H1 (cell line): ENCODE measurements around the gene NYAP2. TPM values are rescaled to one million over a fixed set of nuclear protein-coding genes. Genes with fewer than 3 reads are reported as not detected.

Experiments
- CTCF ChIA-PET: fragments of 300-600 bp; sonication (Branson Sonifier 250); formaldehyde crosslinking; loops from one replicate; lab custom pipeline; 2021; ENCODE audit not compliant: partially characterized antibody; lab: Charles Lee
- POLR2A ChIA-PET: fragments of 300-600 bp; sonication (Branson Sonifier 250); formaldehyde crosslinking; loops from one replicate; lab custom pipeline; 2021; ENCODE audit warnings: inconsistent platforms; ENCODE audit not compliant: partially characterized antibody; lab: Charles Lee
- DNase-seq, 2 experiments: peaks; one replicate each; pipeline versions ENCODE4 v3.0.0 to v3.0.0-alpha.2; 2010 to 2022; ENCODE audit warnings: low spot score in 2 of 2, low read depth in 1 of 2, mixed read lengths in 1 of 2
- FAIRE-seq: peaks from 2 replicates; lab custom pipeline; 2011; peaks lifted over from hg19 to GRCh38; lab: Jason Lieb, UNC
- H2AFZ ChIP-seq: 2 replicates; pipeline ENCODE4 v1.8.1; 2012; ENCODE audit warnings: low read length, inconsistent platforms
- H2AK5ac ChIP-seq: 2 replicates; pipeline ENCODE4 v1.6.1; 2013; ENCODE audit warnings: low read depth, low read length
- H2BK120ac ChIP-seq: replicated peaks from 2 replicates; pipeline ENCODE3; 2013; ENCODE audit warnings: low read depth, low read length, inconsistent platforms
- H2BK12ac ChIP-seq: 2 replicates; pipeline ENCODE4 v1.6.1; 2013; ENCODE audit warnings: low read depth, low read length
- H2BK15ac ChIP-seq: 2 replicates; pipeline ENCODE4 v1.6.1; 2013; ENCODE audit warnings: low read length
- H2BK20ac ChIP-seq: 2 replicates; pipeline ENCODE4 v1.6.1; 2013; ENCODE audit warnings: low read length
- H2BK5ac ChIP-seq: 2 replicates; pipeline ENCODE4 v1.6.1; 2013; ENCODE audit warnings: low read depth, low read length
- H3K14ac ChIP-seq: 2 replicates; pipeline ENCODE4 v1.6.1; 2013; ENCODE audit warnings: inconsistent platforms; ENCODE audit not compliant: insufficient read length
- H3K18ac ChIP-seq: 2 replicates; pipeline ENCODE4 v1.6.1; 2013; ENCODE audit warnings: low read length; ENCODE audit errors: extremely low read depth
- H3K23ac ChIP-seq: 2 replicates; pipeline ENCODE4 v1.6.1; 2013; ENCODE audit warnings: inconsistent platforms; ENCODE audit not compliant: insufficient read length
- H3K23me2 ChIP-seq: 2 replicates; pipeline ENCODE4 v1.6.1; 2013; ENCODE audit warnings: low read depth, low read length
- H3K27ac ChIP-seq: 2 replicates; pipeline ENCODE4 v1.6.1; 2011; ENCODE audit warnings: low read depth, low read length, inconsistent platforms
- H3K27me3 ChIP-seq, 4 experiments: replicated peaks in 1 of 4; 1 replicate in 1 of 4; 2 replicates in 3 of 4; pipeline versions ENCODE4 v1.6.1 to v1.8.1; 2011 to 2013; ENCODE audit warnings: low read length in 3 of 4, mild to moderate bottlenecking in 3 of 4, inconsistent platforms in 2 of 4, mixed read lengths in 2 of 4, moderate library complexity in 1 of 4; ENCODE audit not compliant: control insufficient read depth in 3 of 4, insufficient read depth in 3 of 4; ENCODE audit errors: extremely low read depth in 1 of 4
- H3K36me3 ChIP-seq, 4 experiments: 2 replicates each; pipeline versions ENCODE4 v1.6.1 to v1.8.1; 2011 to 2013; ENCODE audit warnings: mild to moderate bottlenecking in 4 of 4, low read length in 3 of 4, moderate library complexity in 2 of 4, control low read depth in 1 of 4, inconsistent platforms in 1 of 4; ENCODE audit not compliant: insufficient read depth in 4 of 4, control insufficient read depth in 2 of 4
- H3K4ac ChIP-seq: replicated peaks from 2 replicates; pipeline ENCODE3; 2013; ENCODE audit warnings: low read length, low read depth, mixed read lengths, inconsistent platforms; ENCODE audit not compliant: insufficient read length
- H3K4me1 ChIP-seq, 4 experiments: replicated peaks in 1 of 4; 1 replicate in 1 of 4; 2 replicates in 3 of 4; pipeline versions ENCODE4 v1.6.1 to v1.8.1; 2011 to 2013; ENCODE audit warnings: low read length in 3 of 4, inconsistent platforms in 2 of 4, mixed read lengths in 1 of 4; ENCODE audit not compliant: insufficient read depth in 4 of 4, control insufficient read depth in 3 of 4
- H3K4me2 ChIP-seq, 2 experiments: 2 replicates each; pipeline versions ENCODE4 v1.6.1 to v1.8.1; 2011 to 2013; ENCODE audit warnings: low read depth in 2 of 2, low read length in 2 of 2, control low read depth in 1 of 2, inconsistent platforms in 1 of 2, mild to moderate bottlenecking in 1 of 2; ENCODE audit not compliant: insufficient read depth in 1 of 2
- H3K4me3 ChIP-seq, 4 experiments: fragments of 200-600, 300-600 bp in 1 of 4; sonication (generic), shearing (Covaris generic), sonication (Bioruptor Twin) in 1 of 4; 2 replicates each; pipeline versions ENCODE4 v1.5.1 to v1.8.1; 2011 to 2016; ENCODE audit warnings: low read length in 4 of 4, low read depth in 3 of 4, control low read depth in 2 of 4, inconsistent platforms in 2 of 4, mild to moderate bottlenecking in 2 of 4, mixed read lengths in 1 of 4, moderate library complexity in 1 of 4; ENCODE audit not compliant: insufficient read depth in 2 of 4; ENCODE audit errors: extremely low read depth in 1 of 4
- H3K56ac ChIP-seq: replicated peaks from 2 replicates; pipeline ENCODE3; 2013; ENCODE audit warnings: low read depth, mild to moderate bottlenecking, mixed read lengths, low read length, inconsistent platforms; ENCODE audit not compliant: insufficient read length
- H3K79me1 ChIP-seq: 2 replicates; pipeline ENCODE4 v1.6.1; 2013; ENCODE audit warnings: low read depth, low read length, control low read depth
- H3K79me2 ChIP-seq, 2 experiments: 2 replicates each; pipeline versions ENCODE4 v1.6.1 to v1.8.1; 2012 to 2013; ENCODE audit warnings: low read length in 2 of 2, mild to moderate bottlenecking in 2 of 2, inconsistent platforms in 1 of 2; ENCODE audit not compliant: insufficient read depth in 2 of 2, control insufficient read depth in 1 of 2
- H3K9ac ChIP-seq, 4 experiments: replicated peaks in 1 of 4; 1 replicate in 1 of 4; 2 replicates in 3 of 4; pipeline versions ENCODE4 v1.6.1 to v1.8.1; 2011 to 2013; ENCODE audit warnings: low read depth in 3 of 4, low read length in 3 of 4, control low read depth in 2 of 4, mild to moderate bottlenecking in 2 of 4, moderate library complexity in 2 of 4, inconsistent platforms in 1 of 4; ENCODE audit errors: extremely low read depth in 1 of 4
- H3K9me3 ChIP-seq, 2 experiments: 2 replicates each; pipeline versions ENCODE4 v1.6.1 to v1.8.1; 2012 to 2013; ENCODE audit warnings: mild to moderate bottlenecking in 2 of 2, moderate library complexity in 2 of 2, control low read depth in 1 of 2, inconsistent platforms in 1 of 2, low read depth in 1 of 2, low read length in 1 of 2, mixed read lengths in 1 of 2; ENCODE audit not compliant: insufficient read depth in 2 of 2
- H4K20me1 ChIP-seq, 2 experiments: replicated peaks in 1 of 2; 2 replicates each; pipeline versions ENCODE3 to v1.8.1; 2011 to 2013; ENCODE audit warnings: inconsistent platforms in 2 of 2, low read length in 2 of 2, mild to moderate bottlenecking in 1 of 2; ENCODE audit not compliant: insufficient read depth in 2 of 2, control insufficient read depth in 1 of 2
- H4K5ac ChIP-seq: 2 replicates; pipeline ENCODE4 v1.6.1; 2013; ENCODE audit warnings: low read length, low read depth, mixed read lengths, inconsistent platforms; ENCODE audit not compliant: insufficient read length
- H4K8ac ChIP-seq: 2 replicates; pipeline ENCODE4 v1.8.0; 2013; ENCODE audit warnings: mild to moderate bottlenecking, moderate library complexity, low read length, inconsistent platforms; ENCODE audit not compliant: insufficient read depth; ENCODE audit errors: extremely low read depth
- H4K91ac ChIP-seq: replicated peaks from 2 replicates; pipeline ENCODE3; 2013; ENCODE audit warnings: low read length, mixed read lengths, inconsistent platforms; ENCODE audit not compliant: insufficient read length
- KDM4A ChIP-seq: IDR thresholded peaks from one replicate; pipeline ENCODE4 v1.7.1; 2012; ENCODE audit warnings: low read depth, mild to moderate bottlenecking, moderate library complexity, low read length, inconsistent platforms; ENCODE audit not compliant: severe bottlenecking
- NANOG ChIP-seq: IDR thresholded peaks from 2 replicates; pipeline ENCODE4 v1.6.1; 2011; ENCODE audit warnings: low read length, low read depth, mild to moderate bottlenecking, inconsistent platforms; ENCODE audit not compliant: insufficient read depth, poor library complexity, severe bottlenecking
- WGBS, 2 experiments: shearing (Covaris generic) in 1 of 2; methylation state at CpG; one replicate each; pipeline versions ENCODE4 v1.1.6 to v1.1.7; 2013 to 2015; ENCODE audit warnings: low lambda C conversion rate in 2 of 2, mixed read lengths in 2 of 2, inconsistent platforms in 1 of 2, low coverage in 1 of 2, missing lambda C conversion rate in 1 of 2; ENCODE audit not compliant: insufficient replicate concordance in 2 of 2, insufficient coverage in 1 of 2, insufficient read length in 1 of 2; ENCODE audit errors: extremely low coverage in 1 of 2, missing lambda C conversion rate in 1 of 2; 5-methylcytosine and 5-hydroxymethylcytosine counted together
- polyA plus RNA-seq, 7 experiments: library from polyadenylated mRNA; depleted of rRNA in 3 of 7; stranded (reverse) in 5 of 7; unstranded in 2 of 7; fragments of >200 nt in 5 of 7; fragments of 200-250 nt in 2 of 7; gene quantifications; 1 replicate in 5 of 7; 2 replicates in 1 of 7; 4 replicates in 1 of 7; pipeline versions ENCODE4 v1.2.1 to v1.2.3, GENCODE V29; 2011 to 2013; ENCODE audit warnings: missing spikeins in 2 of 7, mixed read lengths in 2 of 7
- total RNA-seq: library from RNA; stranded (reverse); fragmentation: NEBNext Ultra II Directional; extraction: Animal tissue kit (Norgen Biotek cat#: 25700); gene quantifications from 2 replicates; pipeline ENCODE4 v1.2.1, GENCODE V29; 2021

Gene NYAP2
- total and polyA plus RNA-seq, 2 of the 8 experiments (the other 6 are each of a cell fraction or from before 2014, with no cell fraction given): not detected

GRCh38 chr2:225486236-225486635 is 86.7 kb downstream of the NYAP2 start:
- H2BK15ac ChIP-seq: no peak overlapping the region
- no peak overlapping the region for H2BK5ac ChIP-seq
- no peak overlapping the region for H3K4me2 ChIP-seq
- no peak overlapping the region for H3K27ac ChIP-seq
- H4K8ac ChIP-seq: no peak overlapping the region
- no peak overlapping the region for H3K23ac ChIP-seq
- H3K4me3 ChIP-seq: no peak overlapping the region
- H3K9me3 ChIP-seq: no peaks in the 10 kb centered on the region
- no peaks in the 10 kb centered on the region for H3K27me3 ChIP-seq
- DNase-seq (no peak), FAIRE-seq (no peak)
- H3K4me1 ChIP-seq: no peaks in the 10 kb centered on the region
- H3K79me1 ChIP-seq: no peaks in the 10 kb centered on the region
- no peak overlapping the region for H3K14ac ChIP-seq
- ChIA-PET POLR2A (no interaction called here), CTCF (no interaction called here)
- H4K5ac ChIP-seq: no peak overlapping the region
- TF ChIP-seq NANOG (no peak), KDM4A (no peak)
- no peak overlapping the region for H2BK120ac ChIP-seq
- no peak overlapping the region for H3K4ac ChIP-seq
- no peak overlapping the region for H3K9ac ChIP-seq
- WGBS, 2 experiments: 92% methylated on average over 3 of the region's 3 CpGs; no CpG with 5 or more reads in 1 of the 2 experiments
- no peaks in the 10 kb centered on the region for H3K79me2 ChIP-seq
- no peak overlapping the region for H4K91ac ChIP-seq
- H3K23me2 ChIP-seq: no peaks in the 10 kb centered on the region
- H2BK12ac ChIP-seq: no peak overlapping the region
- H4K20me1 ChIP-seq: no peaks in the 10 kb centered on the region
- H3K36me3 ChIP-seq: no peaks in the 10 kb centered on the region
- no peak overlapping the region for H3K18ac ChIP-seq
- H2BK20ac ChIP-seq: no peak overlapping the region
- H3K56ac ChIP-seq: no peak overlapping the region
- no peak overlapping the region for H2AK5ac ChIP-seq
- no peak overlapping the region for H2AFZ ChIP-seq
